Fibroblast of lung (primary cell): ENCODE data around the gene LIMK1. TPM values are rescaled to one million over a fixed set of nuclear protein-coding genes. Genes with fewer than 3 reads are reported as not detected.

ENCODE experiments used
- DNase-seq, 2 donors: peaks; one replicate each; pipeline versions ENCODE4 v3.0.0 to v3.0.0-alpha.2; 2010; ENCODE audit warnings: low read depth in 2 of 2
- H2AFZ ChIP-seq: 2 replicates; pipeline ENCODE4 v1.5.1; 2012; ENCODE audit warnings: low read length, control low read depth, inconsistent platforms
- H3K27ac ChIP-seq: 2 replicates; pipeline ENCODE4 v1.5.1; 2011; ENCODE audit warnings: low read length, control low read depth; ENCODE audit not compliant: insufficient read depth
- H3K27me3 ChIP-seq: 2 replicates; pipeline ENCODE4 v1.5.1; 2011; ENCODE audit warnings: mild to moderate bottlenecking, low read length; ENCODE audit not compliant: control insufficient read depth, insufficient read depth
- H3K36me3 ChIP-seq: 2 replicates; pipeline ENCODE4 v1.5.1; 2011; ENCODE audit warnings: low read length; ENCODE audit not compliant: control insufficient read depth, insufficient read depth
- H3K4me1 ChIP-seq: 2 replicates; pipeline ENCODE4 v1.5.1; 2011; ENCODE audit warnings: low read length; ENCODE audit not compliant: control insufficient read depth, insufficient read depth; ENCODE audit errors: extremely low read depth
- H3K4me2 ChIP-seq: 2 replicates; pipeline ENCODE4 v1.5.1; 2011; ENCODE audit warnings: low read length, control low read depth; ENCODE audit not compliant: insufficient read depth; ENCODE audit errors: extremely low read depth
- H3K4me3 ChIP-seq, 4 experiments: fragments of 200-600 bp in 1 of 4; sonication (generic) in 1 of 4; replicated peaks in 1 of 4; 2 replicates each; pipeline ENCODE4 v1.5.1; 2011 to 2016; ENCODE audit warnings: low read length in 4 of 4, low read depth in 3 of 4, mild to moderate bottlenecking in 3 of 4, control low read depth in 2 of 4, inconsistent platforms in 1 of 4, mixed read lengths in 1 of 4; ENCODE audit not compliant: insufficient read depth in 1 of 4; ENCODE audit errors: control extremely low read depth in 1 of 4
- H3K79me2 ChIP-seq: 2 replicates; pipeline ENCODE4 v1.5.1; 2012; ENCODE audit warnings: mild to moderate bottlenecking, low read length, inconsistent platforms; ENCODE audit not compliant: control insufficient read depth, insufficient read depth
- H3K9ac ChIP-seq: 2 replicates; pipeline ENCODE4 v1.5.1; 2011; ENCODE audit warnings: mild to moderate bottlenecking, low read length, control low read depth; ENCODE audit not compliant: insufficient read depth
- H3K9me3 ChIP-seq: 2 replicates; pipeline ENCODE4 v1.5.1; 2012; ENCODE audit warnings: low read depth, low read length; ENCODE audit not compliant: control insufficient read depth, insufficient read depth
- H4K20me1 ChIP-seq: 2 replicates; pipeline ENCODE4 v1.5.1; 2011; ENCODE audit warnings: low read length; ENCODE audit not compliant: control insufficient read depth, insufficient read depth; ENCODE audit errors: extremely low read depth
- EZH2 ChIP-seq: IDR thresholded peaks from 2 replicates; pipeline ENCODE4 v1.5.1; 2012; ENCODE audit warnings: low read length, control low read depth, mild to moderate bottlenecking; ENCODE audit errors: missing control alignments
- polyA plus RNA-seq, 2 donors: library from polyadenylated mRNA; depleted of rRNA in 1 of 2; stranded (reverse) in 1 of 2; unstranded in 1 of 2; fragments of >200 nt; gene quantifications; 2 replicates each; pipeline ENCODE4 v1.2.1, GENCODE V29; 2011 to 2012; ENCODE audit warnings: missing spikeins in 1 of 2
- total RNA-seq: library from RNA; depleted of rRNA; stranded (reverse); fragments of >200 nt; gene quantifications from 2 replicates; pipeline ENCODE4 v1.2.1, GENCODE V29; 2014
- TF ChIP-seq, protein P1 (sequence below), 2 donors: IDR thresholded peaks in 1 of 2; conservative IDR thresholded peaks in 1 of 2; 1 replicate in 1 of 2; 2 replicates in 1 of 2; pipeline ENCODE4 v1.5.1; 2011 to 2012; ENCODE audit warnings: low read length in 2 of 2, control low read depth in 1 of 2, inconsistent platforms in 1 of 2, low read depth in 1 of 2, mild to moderate bottlenecking in 1 of 2

Gene LIMK1
- total and polyA plus RNA-seq, 2 donors (not counting 1 experiment from before 2014, with no cell fraction given): 22.5 TPM

- Histone ChIP-seq H3K9ac (no peak overlapping the region), H3K4me1 (no peaks in the 10 kb centered on the region), H3K36me3 (no peaks in the 10 kb centered on the region), H3K27ac (no peak overlapping the region), H3K27me3 (no peaks in the 10 kb centered on the region), H2AFZ (no peak overlapping the region), H3K4me3 (no peak overlapping the region), H3K79me2 (no peaks in the 10 kb centered on the region), H4K20me1 (no peaks in the 10 kb centered on the region), H3K4me2 (no peak overlapping the region), H3K9me3 (no peaks in the 10 kb centered on the region)
- TF ChIP-seq, protein P1, sequence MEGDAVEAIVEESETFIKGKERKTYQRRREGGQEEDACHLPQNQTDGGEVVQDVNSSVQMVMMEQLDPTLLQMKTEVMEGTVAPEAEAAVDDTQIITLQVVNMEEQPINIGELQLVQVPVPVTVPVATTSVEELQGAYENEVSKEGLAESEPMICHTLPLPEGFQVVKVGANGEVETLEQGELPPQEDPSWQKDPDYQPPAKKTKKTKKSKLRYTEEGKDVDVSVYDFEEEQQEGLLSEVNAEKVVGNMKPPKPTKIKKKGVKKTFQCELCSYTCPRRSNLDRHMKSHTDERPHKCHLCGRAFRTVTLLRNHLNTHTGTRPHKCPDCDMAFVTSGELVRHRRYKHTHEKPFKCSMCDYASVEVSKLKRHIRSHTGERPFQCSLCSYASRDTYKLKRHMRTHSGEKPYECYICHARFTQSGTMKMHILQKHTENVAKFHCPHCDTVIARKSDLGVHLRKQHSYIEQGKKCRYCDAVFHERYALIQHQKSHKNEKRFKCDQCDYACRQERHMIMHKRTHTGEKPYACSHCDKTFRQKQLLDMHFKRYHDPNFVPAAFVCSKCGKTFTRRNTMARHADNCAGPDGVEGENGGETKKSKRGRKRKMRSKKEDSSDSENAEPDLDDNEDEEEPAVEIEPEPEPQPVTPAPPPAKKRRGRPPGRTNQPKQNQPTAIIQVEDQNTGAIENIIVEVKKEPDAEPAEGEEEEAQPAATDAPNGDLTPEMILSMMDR (conservative IDR thresholded peaks at IDR 0.05 in 1 of 2, IDR thresholded peaks at IDR 0.05 in 1 of 2; ENCODE audit: low read depth in 1 of 2, low read length in 2 of 2): no peak
- no peak for TF ChIP-seq EZH2
- DNase-seq: no peak
These were observed 44.3 kb upstream of the LIMK1 start for GRCh38 chr7:74039337-74039736.

DNA sequence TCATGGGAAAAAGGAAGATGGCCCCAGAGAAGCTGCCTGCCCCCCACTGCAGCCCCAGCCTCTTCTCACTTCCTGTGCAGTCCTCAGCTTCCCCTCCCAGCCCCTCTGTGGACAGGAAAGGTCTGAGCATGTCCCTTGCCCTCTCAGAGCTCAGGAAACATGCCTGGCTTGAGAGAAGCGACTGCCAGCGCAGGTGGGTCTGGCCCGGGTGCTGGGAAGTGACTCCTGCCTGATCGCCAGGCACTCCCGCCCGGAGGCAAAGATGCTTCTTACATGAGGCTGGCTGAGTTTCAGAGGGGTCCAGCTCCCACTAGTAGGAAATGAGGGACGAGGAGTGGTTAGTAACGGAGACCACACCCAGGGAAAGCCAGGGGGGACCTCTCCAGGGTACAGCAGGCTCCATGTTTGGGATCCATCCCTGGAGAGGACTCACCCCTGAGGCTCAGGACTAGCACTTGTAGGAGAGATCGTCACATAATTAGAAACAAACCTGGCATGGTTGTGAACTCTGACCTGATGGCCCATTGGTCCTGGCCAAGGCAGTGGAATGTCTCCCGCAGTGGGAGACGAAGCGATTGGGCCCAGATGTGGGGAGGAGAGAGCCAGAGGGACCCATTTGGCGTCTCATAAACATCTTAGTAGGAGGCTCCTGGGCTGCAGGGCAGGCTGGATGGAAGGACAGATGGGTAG, 43.4 kb upstream of the LIMK1 start:
- Histone ChIP-seq H3K79me2 (no peaks in the 10 kb centered on the region), H3K9me3 (no peaks in the 10 kb centered on the region), H3K4me2 (no peak overlapping the region), H3K27ac (no peak overlapping the region), H3K27me3 (no peaks in the 10 kb centered on the region), H2AFZ (no peak overlapping the region), H3K4me3 (no peak overlapping the region), H3K9ac (no peak overlapping the region), H3K4me1 (no peaks in the 10 kb centered on the region), H4K20me1 (no peaks in the 10 kb centered on the region), H3K36me3 (no peaks in the 10 kb centered on the region)
- TF ChIP-seq EZH2: no peak
- no peak for DNase-seq

DNA sequence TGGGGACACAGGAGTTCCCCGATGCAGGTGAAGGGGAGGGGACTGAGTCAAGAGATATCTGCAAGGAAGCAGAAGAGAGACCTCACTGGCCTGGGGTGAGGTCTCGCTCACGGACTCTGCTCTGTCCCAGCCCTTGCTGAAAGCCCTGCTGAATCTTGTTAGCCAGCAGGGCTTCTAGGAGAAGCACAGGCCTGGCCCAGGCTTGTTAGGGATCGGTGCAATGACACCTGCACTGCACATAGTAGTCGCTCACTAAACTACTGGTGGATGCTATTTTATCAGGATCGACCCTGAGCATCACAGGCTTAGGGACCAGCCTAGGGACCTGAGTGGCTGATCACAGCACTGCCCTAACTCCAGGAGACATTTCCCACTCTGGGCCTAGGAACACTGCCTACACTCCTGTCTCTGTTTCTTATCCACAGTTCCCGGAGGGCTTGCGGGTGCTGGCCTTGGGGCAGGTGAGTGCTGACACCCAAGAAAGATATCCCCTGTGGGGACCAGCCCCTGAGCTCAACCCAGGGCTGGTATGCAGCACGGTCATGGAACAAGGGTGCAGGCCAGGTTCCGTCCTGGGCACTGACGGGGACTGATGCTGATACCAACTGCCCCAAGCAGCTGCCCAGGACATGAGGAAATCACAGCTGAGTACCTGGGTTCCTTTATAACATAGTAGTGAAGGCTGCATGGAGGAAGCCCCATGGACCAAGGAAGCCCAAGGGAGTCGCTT, 42.6 kb upstream of the LIMK1 start:
- Histone ChIP-seq H4K20me1 (no peaks in the 10 kb centered on the region), H3K4me2 (no peak overlapping the region), H3K9me3 (no peaks in the 10 kb centered on the region), H3K4me3 (no peak overlapping the region), H3K27ac (no peak overlapping the region), H2AFZ (no peak overlapping the region), H3K36me3 (no peaks in the 10 kb centered on the region), H3K79me2 (no peaks in the 10 kb centered on the region), H3K27me3 (no peaks in the 10 kb centered on the region), H3K4me1 (no peaks in the 10 kb centered on the region), H3K9ac (no peak overlapping the region)
- TF ChIP-seq, protein P1 (conservative IDR thresholded peaks at IDR 0.05 in 1 of 2, IDR thresholded peaks at IDR 0.05 in 1 of 2; ENCODE audit: low read depth in 1 of 2, low read length in 2 of 2): no peak
- TF ChIP-seq EZH2: no peak
- no peak for DNase-seq
